ENCODE data around the gene GTF2B.
"Not testable (repeated sequence)": the region's sequence is repeated elsewhere in the genome, so short reads cannot be mapped to it uniquely, and the experiment has no call there.

Gene GTF2B

GRCh38 chr1:88885933-88886332 lies 5.4 kb downstream of the GTF2B start:
- no peak for DNase-seq (ENCODE audit: low read depth, low spot score)

- no peak for DNase-seq (ENCODE audit: low read depth, low spot score)
Measured at GRCh38 chr1:88883156-88883555, 8.2 kb downstream of the GTF2B start.

DNA sequence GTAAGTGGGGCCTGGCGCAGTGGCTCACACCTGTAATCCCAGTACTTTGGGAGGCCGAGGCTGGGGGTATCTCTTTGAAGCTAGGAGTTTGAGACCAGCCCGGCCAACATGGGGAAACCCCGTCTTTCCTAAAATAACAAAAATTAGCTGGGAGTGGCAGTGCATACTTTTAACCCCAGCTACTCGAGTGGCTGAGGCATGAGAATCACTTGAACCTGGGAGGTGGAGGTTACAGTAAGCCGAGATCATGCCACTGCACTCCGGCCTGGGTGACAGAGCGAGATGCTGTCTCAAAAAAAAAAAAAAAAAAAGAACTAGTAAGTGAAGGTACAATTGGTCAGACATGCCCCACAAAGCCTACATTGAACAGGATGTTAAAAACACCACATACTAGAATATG lies 10.7 kb downstream of the GTF2B start:
- DNase-seq (ENCODE audit: low read depth, low spot score), result not testable (repeated sequence)

- DNase-seq (ENCODE audit: low read depth, low spot score), result no peak
Measured at GRCh38 chr1:88878731-88879130, 12.6 kb downstream of the GTF2B start.

GRCh38 chr1:88877911-88878310 lies 13.5 kb downstream of the GTF2B start:
- DNase-seq (ENCODE audit: low read depth, low spot score), result no peak

DNA sequence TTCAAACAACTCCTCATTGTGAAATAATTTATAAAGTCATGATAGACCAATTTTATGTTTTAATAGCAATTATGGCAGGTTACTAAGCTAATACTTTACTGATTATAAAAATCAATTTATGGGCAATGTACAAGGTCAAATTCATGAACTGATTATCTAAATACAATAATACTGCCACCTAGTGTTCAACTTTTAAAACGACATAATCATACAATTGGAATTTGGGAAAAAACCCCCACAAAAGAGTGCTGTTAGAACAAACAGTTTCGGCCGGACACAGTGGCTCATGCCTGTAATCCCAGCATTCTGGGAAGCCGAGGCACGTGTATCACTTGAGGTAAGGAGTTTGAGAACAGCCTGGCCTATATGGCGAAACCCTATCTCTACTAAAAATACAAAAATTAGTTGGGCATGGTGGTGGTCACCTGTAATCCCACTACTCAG lies 14.0 kb downstream of the GTF2B start:
- no peak for DNase-seq (ENCODE audit: low read depth, low spot score)

DNA sequence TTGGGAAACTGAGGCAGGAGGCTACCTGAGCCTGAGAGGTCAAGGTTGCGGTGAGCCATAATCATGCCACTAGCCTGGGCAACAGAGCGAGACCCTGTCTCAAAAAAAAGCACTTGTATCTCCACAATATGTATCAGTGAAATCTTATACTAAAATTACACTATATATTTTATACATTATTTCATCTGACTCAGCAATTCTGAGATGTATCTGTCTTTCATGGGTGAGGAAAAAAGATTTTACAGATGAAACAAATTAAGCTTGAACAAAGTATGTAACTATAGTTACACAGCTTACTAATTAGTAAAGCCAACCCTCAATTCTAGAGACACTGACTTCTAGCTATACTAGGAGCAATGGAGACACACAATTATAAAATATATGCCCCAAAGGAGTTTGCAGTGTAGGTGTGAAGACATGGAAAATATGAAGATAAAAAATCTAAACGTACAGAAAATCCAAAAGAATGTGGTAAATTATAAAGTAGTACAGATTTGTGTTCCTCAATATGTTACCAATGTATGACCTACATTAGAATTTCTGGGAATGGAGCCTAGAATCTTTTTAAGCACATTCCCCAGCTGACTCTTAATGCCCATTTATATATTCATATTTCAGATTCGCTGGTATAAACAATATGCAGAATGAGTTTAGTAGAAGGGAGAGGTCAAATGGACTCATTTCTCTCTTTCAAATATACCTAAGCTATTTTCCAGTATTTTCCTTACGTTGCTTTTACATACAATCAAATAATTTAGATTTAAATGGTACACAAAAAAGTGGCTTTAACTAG lies 14.6 kb downstream of the GTF2B start:
- no peak for DNase-seq (ENCODE audit: low read depth, low spot score)

DNA sequence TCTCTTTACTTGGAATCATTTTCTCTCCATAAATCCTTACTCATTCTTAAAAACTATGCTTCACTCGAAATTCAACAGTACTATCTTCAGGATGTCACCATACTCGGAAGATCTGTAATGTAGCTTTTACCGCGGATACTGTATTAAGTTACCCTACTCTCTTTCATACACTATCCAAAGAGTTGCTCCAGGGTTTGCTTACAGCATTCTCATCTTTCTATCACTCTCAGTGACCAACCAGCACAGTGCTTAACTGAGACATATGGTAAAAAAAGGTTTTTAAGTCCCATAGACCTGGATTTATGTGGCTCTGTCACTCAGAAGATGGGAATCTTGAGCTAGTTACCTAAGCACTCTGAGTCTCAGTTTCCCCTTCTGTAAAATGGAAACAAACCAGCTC lies 15.8 kb downstream of the GTF2B start:
- no peak for DNase-seq (ENCODE audit: low read depth, low spot score)

DNA sequence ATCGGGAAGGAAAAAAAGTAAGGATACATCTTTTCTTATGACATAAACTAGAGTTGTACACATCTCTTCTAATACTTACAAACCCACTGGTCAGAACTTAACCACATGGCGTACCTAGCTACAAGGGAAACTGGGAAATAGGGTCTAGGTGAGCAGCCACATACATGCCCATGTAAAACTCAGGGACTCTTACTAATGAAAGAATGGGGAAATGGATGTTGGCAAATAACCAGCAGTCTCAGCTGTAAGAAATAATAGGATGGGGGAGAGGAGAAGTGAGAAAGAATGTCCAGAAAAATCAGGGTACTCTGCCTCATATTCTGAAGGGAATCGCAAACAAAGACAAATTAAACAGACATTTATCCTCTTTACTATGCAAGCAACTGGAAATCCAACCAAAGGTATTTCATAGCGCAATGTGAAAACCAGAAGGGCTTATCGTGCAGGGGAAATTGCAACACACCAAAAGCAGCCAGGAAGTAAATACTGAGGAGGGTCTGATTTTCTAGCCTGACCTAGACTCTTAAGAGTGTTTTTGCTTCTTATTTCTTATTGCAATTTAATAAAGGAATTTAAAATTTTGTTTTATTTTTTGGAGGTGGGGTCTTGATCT lies 17.5 kb downstream of the GTF2B start:
- DNase-seq (ENCODE audit: low read depth, low spot score), result no peak

GRCh38 chr1:88869644-88870043 lies 21.7 kb downstream of the GTF2B start:
- not testable (repeated sequence) for DNase-seq (ENCODE audit: low read depth, low spot score)

DNA sequence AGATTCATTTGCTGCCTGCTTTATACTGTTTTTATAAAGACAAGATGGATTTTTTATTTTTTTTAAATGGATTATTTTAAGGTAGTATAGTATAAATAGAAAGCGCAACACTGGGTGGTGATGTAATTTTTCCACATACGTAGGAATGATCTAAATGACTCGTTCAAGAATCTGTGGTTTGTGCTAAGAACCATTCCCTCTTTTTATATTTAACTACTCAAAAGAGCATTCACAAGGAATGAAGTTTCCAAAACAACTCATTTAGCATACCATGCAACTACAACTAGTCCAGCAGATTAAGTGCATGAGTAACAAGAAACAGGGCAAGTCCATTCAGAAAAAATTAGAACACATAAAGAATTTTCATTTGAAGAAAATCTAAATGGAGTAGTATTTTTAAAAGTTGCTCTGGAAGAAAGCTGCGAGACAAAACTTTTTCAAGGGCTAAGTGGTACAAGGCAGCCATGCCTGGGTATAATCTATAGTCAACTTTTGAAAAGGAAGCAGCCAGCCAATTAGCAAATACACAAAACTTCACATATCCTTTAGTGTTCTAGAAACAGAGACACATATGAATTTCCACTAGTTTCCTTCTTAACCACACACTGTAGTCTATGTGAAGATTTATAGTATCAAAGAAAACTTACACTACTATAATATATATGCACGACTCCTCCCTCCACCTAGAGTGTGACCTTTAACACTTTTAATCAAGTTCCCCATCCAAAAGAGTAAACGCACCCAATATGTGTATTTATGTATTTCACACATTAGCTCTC lies 23.4 kb downstream of the GTF2B start:
- no peak for DNase-seq (ENCODE audit: low read depth, low spot score)

DNA sequence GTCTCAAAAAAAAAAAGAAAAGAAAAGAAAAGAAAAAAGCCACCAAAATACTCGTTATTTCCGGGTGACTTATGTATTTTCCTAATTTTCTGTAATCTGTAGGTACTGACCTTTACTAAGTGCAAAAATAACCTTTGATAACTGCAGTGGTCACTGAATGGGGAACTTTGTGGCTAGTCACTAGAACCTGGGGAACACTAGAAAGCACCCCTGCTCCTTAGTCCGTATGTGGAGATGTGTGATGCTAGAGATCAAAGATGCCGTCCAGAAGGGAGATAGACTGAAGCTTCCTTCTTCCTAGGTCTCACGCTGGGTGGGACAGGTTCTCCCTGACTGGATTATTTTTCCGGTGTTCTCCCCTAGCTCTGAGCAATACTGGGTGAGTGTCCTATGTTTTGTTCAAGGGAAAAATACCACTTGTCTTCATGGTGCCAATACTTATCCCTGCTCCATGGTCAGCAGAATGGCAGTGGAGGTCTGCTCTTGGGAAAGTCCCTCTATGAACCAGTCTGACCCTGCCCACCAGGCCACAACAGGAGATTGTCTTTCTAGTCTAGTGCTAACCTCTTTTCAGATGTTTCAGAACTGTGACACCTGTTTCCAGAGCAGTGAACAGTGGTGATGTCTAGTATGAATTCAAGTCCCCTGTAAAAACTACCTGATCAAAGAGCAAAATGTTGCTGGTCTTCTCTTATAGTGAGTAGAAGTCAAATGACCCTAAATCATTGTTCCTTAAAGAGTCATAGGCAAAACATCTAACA lies 39.9 kb downstream of the GTF2B start:
- no peak for DNase-seq (ENCODE audit: low read depth, low spot score)

DNA sequence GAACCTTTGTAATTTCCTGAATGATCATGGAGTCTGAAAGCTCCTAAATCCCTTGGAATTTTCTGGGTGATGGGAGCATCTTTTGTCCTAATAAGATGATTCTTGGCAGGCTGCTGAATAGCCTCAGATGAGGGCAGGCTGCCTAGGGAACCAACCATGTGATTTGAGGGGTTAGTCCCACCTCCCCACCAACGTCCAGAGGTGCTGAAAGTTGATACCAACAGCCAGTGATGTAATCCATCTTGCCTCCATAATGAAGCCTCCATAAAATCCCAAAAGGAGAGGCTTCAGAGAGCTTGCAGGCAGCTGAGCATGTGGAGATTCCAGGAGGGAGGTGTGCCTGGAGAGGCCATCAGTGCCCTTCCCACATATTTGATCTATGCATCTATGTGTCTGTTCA lies 43.7 kb downstream of the GTF2B start:
- no peak for DNase-seq (ENCODE audit: low read depth, low spot score)

- DNase-seq (ENCODE audit: low read depth, low spot score), result no peak
Measured at GRCh38 chr1:88825721-88826120, 65.6 kb downstream of the GTF2B start.

DNA sequence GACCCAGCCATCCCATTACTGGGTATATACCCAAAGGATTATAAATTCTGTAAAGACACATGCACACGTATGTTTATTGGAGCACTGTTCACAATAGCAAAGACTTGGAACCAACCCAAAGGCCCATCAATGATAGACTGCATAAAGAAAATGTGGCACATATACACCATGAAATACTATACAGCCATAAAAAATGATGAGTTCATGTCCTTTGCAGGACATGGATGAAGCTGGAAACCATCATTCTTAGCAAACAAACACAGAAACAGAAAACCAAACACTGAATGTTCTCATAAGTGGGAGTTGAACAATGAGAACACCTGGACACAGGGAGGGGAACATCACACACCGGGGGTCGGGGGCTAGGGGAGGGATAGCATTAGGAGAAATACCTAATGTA lies 71.7 kb downstream of the GTF2B start:
- DNase-seq (ENCODE audit: low read depth, low spot score), result not testable (repeated sequence)

DNA sequence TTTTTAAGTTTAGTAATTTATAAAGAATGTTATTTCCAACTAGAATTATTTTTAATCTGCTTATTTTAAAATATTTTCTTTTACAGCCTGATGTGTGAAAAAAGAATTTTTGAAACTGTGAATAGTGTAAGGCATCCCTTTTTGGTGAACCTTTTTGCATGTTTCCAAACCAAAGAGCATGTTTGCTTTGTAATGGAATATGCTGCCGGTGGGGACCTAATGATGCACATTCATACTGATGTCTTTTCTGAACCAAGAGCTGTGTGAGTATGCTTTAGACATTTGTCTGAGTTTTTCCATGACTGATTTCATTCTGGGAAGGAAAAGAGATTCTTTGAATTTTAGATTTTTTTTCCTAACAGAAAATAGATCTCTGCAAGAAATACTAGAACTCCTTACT lies 77.9 kb downstream of the GTF2B start:
- DNase-seq (ENCODE audit: low read depth, low spot score), result no peak

DNA sequence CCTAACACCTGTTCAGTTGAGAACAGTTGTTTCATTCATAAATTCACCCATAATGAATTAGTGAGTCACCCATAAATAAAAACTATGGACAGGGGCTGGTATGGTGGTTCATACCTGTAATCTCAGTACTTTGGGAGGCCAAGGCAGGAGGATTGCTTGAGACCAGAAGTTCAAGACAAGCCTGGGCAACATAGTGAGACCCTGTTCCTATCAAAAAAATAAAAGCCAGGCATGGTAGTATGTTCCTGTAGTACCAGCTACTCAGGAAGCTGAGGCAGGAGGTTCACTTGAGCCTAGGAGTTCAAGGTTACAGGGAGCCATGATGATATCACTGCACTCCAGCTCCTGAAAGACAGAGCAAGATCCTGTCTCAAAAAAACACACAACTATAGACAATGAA lies 79.0 kb downstream of the GTF2B start:
- no peak for DNase-seq (ENCODE audit: low read depth, low spot score)

DNA sequence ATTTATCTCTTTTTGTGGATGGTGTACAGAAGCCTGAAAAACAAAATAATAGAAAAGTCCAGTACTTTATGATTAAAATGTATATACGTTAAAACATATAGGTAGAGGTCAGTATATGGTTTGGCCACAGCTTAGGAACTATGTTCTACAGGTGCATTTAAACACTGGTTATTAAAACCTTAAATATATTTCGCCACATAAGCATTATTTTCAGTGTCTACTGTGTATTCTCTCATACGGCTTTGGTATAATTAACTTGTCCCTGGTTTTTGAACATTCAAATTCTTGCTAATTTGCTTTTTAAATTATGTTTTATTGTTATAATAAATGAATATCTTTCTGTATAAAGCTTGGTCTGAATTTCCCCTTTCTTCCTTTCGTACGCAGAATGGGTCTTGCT lies 87.9 kb downstream of the GTF2B start:
- no peak for DNase-seq (ENCODE audit: low read depth, low spot score)

DNA sequence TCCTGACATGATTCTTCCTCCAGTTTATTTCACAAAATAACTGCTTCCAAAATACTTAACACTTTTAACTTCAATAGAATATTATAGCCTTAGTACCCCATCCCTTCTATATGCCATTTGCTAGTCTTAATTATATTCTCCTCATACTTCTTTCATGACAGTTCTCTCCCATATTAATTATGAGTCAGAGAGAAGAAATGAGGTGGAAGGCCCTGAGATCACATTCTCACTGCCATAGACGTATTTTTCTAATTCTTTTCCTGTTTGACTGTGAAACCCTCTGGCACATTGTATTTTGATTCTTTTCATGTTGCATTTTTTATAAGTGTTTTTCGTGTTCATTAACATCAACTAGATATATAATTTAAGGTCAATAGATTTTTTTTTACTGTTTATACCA lies 88.4 kb downstream of the GTF2B start:
- no peak for DNase-seq (ENCODE audit: low read depth, low spot score)

All from smooth muscle cell of the brain vasculature (primary cell).